Measurements from ENCODE around the gene WIPI1.

The WIPI1 gene

DNA sequence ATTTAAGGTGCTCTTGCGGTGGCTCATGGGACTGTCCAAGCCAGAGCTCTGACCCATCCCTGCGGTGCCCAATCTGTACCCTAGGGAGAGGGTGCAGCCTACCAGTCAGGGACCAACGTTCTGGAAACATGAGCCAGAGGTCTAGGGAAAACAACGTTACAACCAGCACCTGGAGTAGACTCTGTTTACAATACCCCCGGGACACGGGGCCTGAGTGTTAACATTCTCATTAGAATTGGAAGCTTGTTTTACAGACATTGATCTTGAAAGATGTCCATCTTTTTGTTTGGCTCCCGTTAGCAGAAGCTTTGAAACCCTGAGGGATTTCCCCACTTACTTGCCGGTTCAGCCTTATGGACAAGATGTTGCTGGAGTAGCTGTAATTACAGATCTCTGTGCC lies 6.9 kb downstream of the WIPI1 start:
- Histone ChIP-seq H3K9me3 (replicated peaks; ENCODE audit: low read length) (no peaks in the 10 kb centered on the region), H3K4me3 (ENCODE audit: low read length) (no peak overlapping the region), H3K4me2 (ENCODE audit: low read length) (no peak overlapping the region), H3K27me3 (ENCODE audit: control insufficient read depth, insufficient read depth, low read length) (no peaks in the 10 kb centered on the region), H3K36me3 (ENCODE audit: insufficient read depth, low read length) (peaks cover 45% of the 10 kb centered on the region), H3K9ac (ENCODE audit: low read depth, low read length) (no peak overlapping the region), H3K4me1 (ENCODE audit: control insufficient read depth, insufficient read depth, low read length) (peaks cover 5% of the 10 kb centered on the region)

DNA sequence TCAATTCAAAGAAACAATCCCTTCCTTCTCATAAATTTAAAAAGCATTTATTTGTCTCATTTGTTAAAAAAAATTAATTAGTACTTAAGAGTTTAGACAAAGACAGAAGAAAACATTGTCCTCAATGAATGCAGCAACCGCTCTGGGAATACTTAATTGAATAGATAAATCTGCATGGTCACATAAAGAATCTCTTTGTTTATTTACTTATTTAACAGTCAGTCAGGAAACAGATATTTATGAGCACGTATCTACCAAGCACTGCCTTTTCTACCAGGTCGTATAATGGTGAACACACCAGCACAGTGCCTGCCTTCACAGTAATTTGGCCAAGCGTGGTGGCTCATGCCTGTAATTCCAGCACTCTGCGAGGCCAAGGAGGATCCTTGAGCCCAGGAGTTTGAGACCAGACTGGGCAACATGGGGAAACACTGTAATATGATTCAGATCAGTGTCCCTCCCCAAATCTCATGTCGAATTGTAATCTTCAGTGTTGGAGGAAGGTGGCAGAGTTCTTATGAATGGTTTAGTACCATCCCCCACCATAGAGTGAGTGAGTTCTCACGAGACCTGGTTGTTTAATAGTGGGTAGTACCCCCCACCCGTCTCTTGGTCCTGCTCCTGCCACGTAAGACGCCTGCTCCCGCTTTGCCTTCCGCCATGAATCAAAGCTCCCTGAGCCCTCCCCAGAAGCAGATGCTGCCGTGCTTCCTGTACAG lies 8.1 kb downstream of the WIPI1 start:
- Histone ChIP-seq H3K27me3 (ENCODE audit: control insufficient read depth, insufficient read depth, low read length) (no peaks in the 10 kb centered on the region), H3K4me3 (ENCODE audit: low read length) (no peak overlapping the region), H3K4me2 (ENCODE audit: low read length) (no peak overlapping the region), H3K4me1 (ENCODE audit: control insufficient read depth, insufficient read depth, low read length) (no peaks in the 10 kb centered on the region), H3K36me3 (ENCODE audit: insufficient read depth, low read length) (peaks cover 49% of the 10 kb centered on the region), H3K9me3 (replicated peaks; ENCODE audit: low read length) (no peaks in the 10 kb centered on the region), H3K9ac (ENCODE audit: low read depth, low read length) (no peak overlapping the region)

DNA sequence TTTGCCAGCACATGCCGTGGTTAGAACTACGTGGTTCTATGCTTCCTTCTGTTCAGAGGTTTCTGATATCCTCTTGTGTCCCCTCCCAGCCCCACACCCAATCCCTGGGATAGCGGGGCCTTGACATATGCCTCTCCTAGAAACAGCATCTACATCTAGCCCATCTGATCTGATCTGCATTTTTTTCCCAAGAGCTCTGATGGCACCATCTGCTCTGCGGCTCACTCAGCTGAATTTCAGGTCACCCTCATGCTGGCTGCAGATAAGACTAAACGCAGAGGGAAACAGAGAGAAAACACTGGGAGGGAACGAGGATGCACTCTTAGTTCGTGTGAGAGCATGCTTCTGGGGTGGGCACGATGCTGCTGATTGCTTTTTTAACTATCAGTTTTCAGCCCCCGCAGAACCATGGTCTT lies 10.7 kb downstream of the WIPI1 start:
- Histone ChIP-seq H3K4me3 (ENCODE audit: low read length) (no peak overlapping the region), H3K9ac (ENCODE audit: low read depth, low read length) (no peak overlapping the region), H3K4me1 (ENCODE audit: control insufficient read depth, insufficient read depth, low read length) (no peaks in the 10 kb centered on the region), H3K36me3 (ENCODE audit: insufficient read depth, low read length) (peaks cover 55% of the 10 kb centered on the region), H3K27me3 (ENCODE audit: control insufficient read depth, insufficient read depth, low read length) (no peaks in the 10 kb centered on the region), H3K9me3 (replicated peaks; ENCODE audit: low read length) (no peaks in the 10 kb centered on the region), H3K4me2 (ENCODE audit: low read length) (no peak overlapping the region)

DNA sequence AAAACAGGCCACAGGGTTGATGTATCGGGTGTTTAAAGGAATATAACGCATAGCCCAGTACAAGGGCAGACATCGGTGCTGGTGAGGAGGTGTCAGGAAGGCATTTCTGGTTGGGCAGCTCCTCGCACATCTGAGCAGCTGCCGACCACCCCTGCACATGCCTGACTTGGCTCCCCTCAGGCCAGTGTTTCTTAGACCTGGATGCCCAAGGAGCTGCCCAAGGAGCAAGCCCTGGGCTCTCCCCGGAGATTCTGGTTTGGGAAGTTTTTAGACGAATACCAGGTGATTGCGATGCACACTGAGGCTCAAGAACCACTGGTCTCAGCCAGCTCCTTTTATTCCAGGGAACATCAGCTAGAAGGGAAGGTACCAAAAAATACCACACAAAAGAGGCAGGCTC lies 11.6 kb downstream of the WIPI1 start:
- no peaks in the 10 kb centered on the region for H3K4me1 ChIP-seq (ENCODE audit: control insufficient read depth, insufficient read depth, low read length)
- no peaks in the 10 kb centered on the region for H3K9me3 ChIP-seq (replicated peaks; ENCODE audit: low read length)
- no peak overlapping the region for H3K4me3 ChIP-seq (ENCODE audit: low read length)
- no peaks in the 10 kb centered on the region for H3K27me3 ChIP-seq (ENCODE audit: control insufficient read depth, insufficient read depth, low read length)
- peaks cover 51% of the 10 kb centered on the region for H3K36me3 ChIP-seq (ENCODE audit: insufficient read depth, low read length)
- no peak overlapping the region for H3K4me2 ChIP-seq (ENCODE audit: low read length)
- no peak overlapping the region for H3K9ac ChIP-seq (ENCODE audit: low read depth, low read length)

DNA sequence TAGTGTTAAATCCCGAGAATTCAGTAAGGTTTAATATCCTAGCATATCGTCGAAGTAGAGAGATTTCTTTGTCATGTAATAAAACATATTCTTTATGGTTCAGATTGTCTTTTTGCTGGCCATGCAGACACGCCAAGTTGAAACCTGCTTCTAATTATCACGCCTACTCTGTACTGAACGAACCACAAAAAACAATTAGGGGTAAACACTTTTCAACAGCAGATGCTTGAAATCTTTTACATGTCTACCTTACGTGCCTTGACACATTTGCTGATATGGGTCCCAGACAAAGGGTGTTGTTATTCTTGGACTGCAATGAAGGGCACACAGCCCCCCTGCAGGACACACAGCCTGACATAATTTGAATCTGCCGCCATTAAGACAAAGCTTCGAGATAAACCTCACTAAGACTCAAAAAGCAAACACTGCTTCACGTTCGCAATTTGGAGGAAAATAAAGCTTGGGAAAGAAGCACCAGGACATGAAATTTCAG lies 13.3 kb downstream of the WIPI1 start:
- Histone ChIP-seq H3K4me1 (ENCODE audit: control insufficient read depth, insufficient read depth, low read length) (no peaks in the 10 kb centered on the region), H3K4me2 (ENCODE audit: low read length) (no peak overlapping the region), H3K9ac (ENCODE audit: low read depth, low read length) (no peak overlapping the region), H3K4me3 (ENCODE audit: low read length) (no peak overlapping the region), H3K9me3 (replicated peaks; ENCODE audit: low read length) (no peaks in the 10 kb centered on the region), H3K36me3 (ENCODE audit: insufficient read depth, low read length) (peaks cover 36% of the 10 kb centered on the region), H3K27me3 (ENCODE audit: control insufficient read depth, insufficient read depth, low read length) (no peaks in the 10 kb centered on the region)

DNA sequence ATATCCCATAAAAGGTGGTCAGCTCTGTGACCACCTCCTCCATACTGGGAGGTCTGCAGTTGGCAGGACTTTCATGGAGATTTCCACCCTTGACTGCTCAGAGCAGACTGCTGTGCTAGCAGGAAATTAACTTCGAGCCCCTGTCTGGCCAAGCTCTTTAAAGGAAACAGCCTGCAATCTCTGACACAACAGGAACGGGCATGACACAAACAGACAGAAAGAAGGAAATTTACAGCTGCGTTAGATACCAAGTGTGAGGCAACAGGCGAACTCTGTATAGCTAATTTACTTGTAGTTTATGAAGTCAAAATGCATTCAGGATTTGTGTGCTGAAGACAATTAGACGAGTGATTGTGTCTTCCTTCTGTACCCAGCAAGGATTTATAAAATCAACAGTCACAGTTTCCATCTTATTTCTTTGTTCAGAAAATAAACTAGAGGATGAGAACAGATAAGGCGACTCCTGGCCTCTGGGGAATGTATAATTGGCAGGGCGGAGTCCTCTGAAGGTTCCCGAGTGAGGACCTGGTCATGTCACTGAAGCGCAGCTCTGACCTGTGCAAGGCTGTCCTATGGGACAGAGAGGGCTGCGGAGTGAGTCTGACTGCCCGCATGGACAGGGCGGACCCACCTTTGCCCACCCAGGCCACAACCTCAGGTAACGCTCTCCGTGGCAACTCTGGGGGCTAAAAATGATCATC lies 16.1 kb downstream of the WIPI1 start:
- H3K27me3 ChIP-seq (ENCODE audit: control insufficient read depth, insufficient read depth, low read length): no peaks in the 10 kb centered on the region
- peaks cover 1% of the 10 kb centered on the region for H3K4me1 ChIP-seq (ENCODE audit: control insufficient read depth, insufficient read depth, low read length)
- H3K4me2 ChIP-seq (ENCODE audit: low read length): no peak overlapping the region
- H3K9me3 ChIP-seq (replicated peaks; ENCODE audit: low read length): no peaks in the 10 kb centered on the region
- H3K9ac ChIP-seq (ENCODE audit: low read depth, low read length): no peak overlapping the region
- no peak overlapping the region for H3K4me3 ChIP-seq (ENCODE audit: low read length)
- peaks cover 23% of the 10 kb centered on the region for H3K36me3 ChIP-seq (ENCODE audit: insufficient read depth, low read length)

DNA sequence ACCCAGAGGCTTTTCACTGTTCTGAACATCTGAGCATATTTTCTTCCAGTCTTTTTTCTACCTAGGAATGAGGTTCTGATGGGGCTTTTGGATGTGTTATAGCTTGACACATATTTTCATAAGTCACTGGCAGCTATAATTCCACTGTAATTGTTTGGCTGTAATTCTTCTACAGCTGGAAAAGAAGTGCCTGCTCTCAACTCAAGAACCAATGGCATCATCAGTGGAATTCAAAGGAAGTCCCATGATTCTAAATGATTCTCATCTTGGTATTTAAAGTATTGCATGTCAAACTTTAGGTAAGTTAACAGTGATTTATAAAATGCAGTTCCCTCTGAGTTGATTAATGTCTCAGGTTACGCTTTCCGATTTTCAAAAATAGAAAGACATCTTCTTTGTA lies 16.8 kb downstream of the WIPI1 start:
- H3K4me1 ChIP-seq (ENCODE audit: control insufficient read depth, insufficient read depth, low read length): peaks cover 3% of the 10 kb centered on the region
- no peak overlapping the region for H3K9ac ChIP-seq (ENCODE audit: low read depth, low read length)
- no peak overlapping the region for H3K4me3 ChIP-seq (ENCODE audit: low read length)
- no peaks in the 10 kb centered on the region for H3K9me3 ChIP-seq (replicated peaks; ENCODE audit: low read length)
- peaks cover 21% of the 10 kb centered on the region for H3K36me3 ChIP-seq (ENCODE audit: insufficient read depth, low read length)
- no peaks in the 10 kb centered on the region for H3K27me3 ChIP-seq (ENCODE audit: control insufficient read depth, insufficient read depth, low read length)
- no peak overlapping the region for H3K4me2 ChIP-seq (ENCODE audit: low read length)

DNA sequence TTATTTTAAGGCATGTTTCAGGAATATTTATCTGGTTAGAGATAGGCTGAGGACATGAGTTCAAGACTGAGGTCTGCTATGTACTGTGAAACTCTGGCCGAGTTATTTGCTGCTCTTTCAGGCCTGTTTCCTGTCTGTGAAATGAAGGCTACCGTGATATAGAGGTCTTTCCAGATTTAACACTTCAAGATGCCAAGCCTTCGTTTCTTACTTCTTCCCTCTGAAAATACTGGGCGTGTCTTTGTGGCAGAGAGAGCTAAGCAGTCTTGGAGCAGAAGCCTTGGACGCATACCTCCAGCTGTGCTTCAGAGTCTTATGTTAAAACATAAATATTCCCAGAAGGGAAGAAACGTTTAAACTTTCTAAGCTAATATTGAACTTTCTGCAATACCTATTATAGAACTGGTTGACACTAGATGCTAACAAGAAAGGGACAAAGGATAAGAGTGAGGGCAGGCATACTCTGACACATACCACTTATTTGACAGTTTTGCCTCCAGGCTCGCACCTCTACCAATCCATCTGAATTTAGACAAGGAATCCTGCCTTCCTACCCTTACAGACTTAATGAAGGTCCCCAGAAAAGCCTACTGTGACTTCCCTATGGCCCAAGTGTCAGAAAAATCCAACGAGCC lies 17.5 kb downstream of the WIPI1 start:
- no peak overlapping the region for H3K9ac ChIP-seq (ENCODE audit: low read depth, low read length)
- H3K4me1 ChIP-seq (ENCODE audit: control insufficient read depth, insufficient read depth, low read length): peaks cover 3% of the 10 kb centered on the region
- H3K4me3 ChIP-seq (ENCODE audit: low read length): no peak overlapping the region
- no peaks in the 10 kb centered on the region for H3K27me3 ChIP-seq (ENCODE audit: control insufficient read depth, insufficient read depth, low read length)
- H3K9me3 ChIP-seq (replicated peaks; ENCODE audit: low read length): no peaks in the 10 kb centered on the region
- peaks cover 19% of the 10 kb centered on the region for H3K36me3 ChIP-seq (ENCODE audit: insufficient read depth, low read length)
- no peak overlapping the region for H3K4me2 ChIP-seq (ENCODE audit: low read length)

DNA sequence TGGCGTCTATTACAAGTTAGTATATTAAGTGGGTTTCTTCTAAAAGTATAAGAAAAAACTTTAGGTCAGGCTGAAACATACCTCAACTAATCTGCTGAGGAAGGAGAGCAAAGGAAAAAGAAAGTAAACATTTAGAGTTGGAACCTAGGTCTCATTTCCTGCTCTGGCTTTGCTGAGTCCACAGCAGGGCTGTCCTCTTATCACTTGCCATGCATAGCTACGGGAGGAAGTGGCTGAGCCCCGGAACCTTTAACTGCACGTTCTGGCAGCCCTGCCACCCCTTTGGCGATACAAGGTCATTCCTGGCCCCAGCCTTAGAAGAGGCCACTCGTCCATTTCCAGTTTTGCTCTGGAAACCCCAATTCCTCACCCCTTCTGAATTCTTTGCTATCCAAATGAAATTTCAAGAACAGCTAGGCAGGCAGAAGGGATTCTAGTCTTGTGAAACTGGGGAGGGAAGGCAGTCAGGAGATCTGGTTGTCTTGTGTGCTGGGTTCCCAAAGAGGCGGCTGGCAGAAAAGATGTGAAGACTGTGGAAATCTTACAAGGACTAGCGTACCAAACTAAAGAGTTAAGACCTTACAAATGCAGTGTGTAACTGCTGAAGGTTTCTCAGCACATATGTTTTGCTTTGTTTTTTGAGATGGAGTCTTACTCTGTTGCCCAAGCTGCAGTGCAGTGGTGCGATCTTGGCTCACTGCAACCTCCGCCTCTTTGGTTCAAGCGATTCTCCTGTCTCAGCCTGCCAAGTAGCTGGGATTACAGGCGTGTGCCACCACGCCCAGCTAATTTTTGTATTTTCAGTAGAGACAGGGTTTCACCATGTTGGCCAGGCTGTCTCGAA lies 19.1 kb downstream of the WIPI1 start:
- Histone ChIP-seq H3K27me3 (ENCODE audit: control insufficient read depth, insufficient read depth, low read length) (no peaks in the 10 kb centered on the region), H3K4me2 (ENCODE audit: low read length) (no peak overlapping the region), H3K9me3 (replicated peaks; ENCODE audit: low read length) (no peaks in the 10 kb centered on the region), H3K9ac (ENCODE audit: low read depth, low read length) (no peak overlapping the region), H3K4me3 (ENCODE audit: low read length) (no peak overlapping the region), H3K4me1 (ENCODE audit: control insufficient read depth, insufficient read depth, low read length) (peaks cover 3% of the 10 kb centered on the region), H3K36me3 (ENCODE audit: insufficient read depth, low read length) (peaks cover 29% of the 10 kb centered on the region)

DNA sequence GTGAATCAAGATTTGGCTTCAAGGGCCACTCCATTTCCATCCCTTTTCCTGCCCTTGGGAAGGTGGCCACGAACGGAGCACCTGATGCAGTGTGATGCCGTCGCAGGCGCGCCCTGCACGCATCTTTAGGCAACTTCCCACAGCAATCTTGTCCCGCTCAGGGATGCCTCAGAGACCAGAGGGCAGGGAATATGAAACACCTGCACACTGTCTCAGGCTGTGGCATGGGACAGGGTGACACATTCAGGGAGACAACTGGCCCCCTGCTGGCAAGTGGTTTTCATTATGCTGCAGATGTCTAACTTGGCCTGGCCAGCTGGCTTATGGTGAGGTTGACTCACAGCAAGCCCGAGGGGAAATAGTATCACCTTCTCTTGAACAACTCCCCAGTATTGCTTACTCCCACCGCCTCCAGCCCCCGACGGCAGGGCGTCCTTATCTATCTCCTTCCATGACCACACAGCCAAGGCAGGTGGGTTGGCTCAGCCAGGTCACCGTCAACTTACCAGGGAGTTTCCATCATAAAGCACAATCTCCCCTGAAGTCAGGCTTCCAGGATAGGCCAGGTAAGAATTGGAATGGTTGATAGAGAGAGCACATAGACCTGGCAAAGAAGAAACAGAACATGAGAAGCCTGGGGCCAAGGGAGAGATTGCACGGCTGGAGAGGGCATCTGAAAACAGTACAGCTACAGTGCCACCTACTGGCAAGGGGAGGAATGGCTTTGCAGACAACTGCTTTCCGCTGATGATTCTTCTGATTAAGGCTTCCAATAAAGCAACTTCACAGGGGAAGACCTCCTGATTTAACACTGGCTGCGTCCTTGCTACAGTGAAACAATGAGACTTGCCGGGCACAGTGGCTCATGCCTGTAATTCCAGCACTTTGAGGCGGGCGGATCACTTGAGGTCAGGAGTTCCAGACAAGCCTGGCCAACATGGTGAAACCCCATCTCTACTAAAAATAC lies 21.1 kb downstream of the WIPI1 start:
- no peak overlapping the region for H3K4me3 ChIP-seq (ENCODE audit: low read length)
- peaks cover 3% of the 10 kb centered on the region for H3K4me1 ChIP-seq (ENCODE audit: control insufficient read depth, insufficient read depth, low read length)
- H3K27me3 ChIP-seq (ENCODE audit: control insufficient read depth, insufficient read depth, low read length): no peaks in the 10 kb centered on the region
- no peak overlapping the region for H3K4me2 ChIP-seq (ENCODE audit: low read length)
- no peak overlapping the region for H3K9ac ChIP-seq (ENCODE audit: low read depth, low read length)
- H3K36me3 ChIP-seq (ENCODE audit: insufficient read depth, low read length): peaks cover 39% of the 10 kb centered on the region
- H3K9me3 ChIP-seq (replicated peaks; ENCODE audit: low read length): no peaks in the 10 kb centered on the region
